Gastrocnemius medialis (tissue), 4 donors: ENCODE data around the gene RFC4.

ENCODE experiments used
- CTCF ChIP-seq, 5 experiments: fragments of 450-650 bp in 3 of 5; fragments of 200-600 bp in 2 of 5; sonication (generic) in 2 of 5; IDR thresholded peaks in 4 of 5; conservative IDR thresholded peaks in 1 of 5; 1 replicate in 4 of 5; 2 replicates in 1 of 5; pipeline ENCODE4 v1.5.1; 2016 to 2019; ENCODE audit warnings: antibody characterized with exemption in 5 of 5, mild to moderate bottlenecking in 3 of 5, moderate library complexity in 3 of 5
- POLR2A ChIP-seq, 2 donors: fragments of 450-650 bp; IDR thresholded peaks; one replicate each; pipeline ENCODE4 v1.6.1; 2017; ENCODE audit warnings: antibody characterized with exemption in 2 of 2, mild to moderate bottlenecking in 2 of 2, moderate library complexity in 2 of 2

- TF ChIP-seq CTCF (IDR thresholded peaks at IDR 0.05 in 4 of 5, conservative IDR thresholded peaks at IDR 0.05 in 1 of 5) (no peak), POLR2A (IDR thresholded peaks at IDR 0.05) (no peak)
These were observed 52.3 kb downstream of the RFC4 start for GRCh38 chr3:186754006-186754405.
